GM18873 (cell line): ENCODE measurements around the gene TNFRSF12A.

ENCODE experiments used
- ATAC-seq: cut with Tn5 transposase; IDR thresholded peaks from one replicate; pipeline ENCODE4 v1.9.1; 2021; ENCODE audit warnings: mild to moderate bottlenecking, moderate library complexity, moderate number of reproducible peaks; ENCODE audit not compliant: unreplicated experiment, low FRiP score

TNFRSF12A gene

DNA sequence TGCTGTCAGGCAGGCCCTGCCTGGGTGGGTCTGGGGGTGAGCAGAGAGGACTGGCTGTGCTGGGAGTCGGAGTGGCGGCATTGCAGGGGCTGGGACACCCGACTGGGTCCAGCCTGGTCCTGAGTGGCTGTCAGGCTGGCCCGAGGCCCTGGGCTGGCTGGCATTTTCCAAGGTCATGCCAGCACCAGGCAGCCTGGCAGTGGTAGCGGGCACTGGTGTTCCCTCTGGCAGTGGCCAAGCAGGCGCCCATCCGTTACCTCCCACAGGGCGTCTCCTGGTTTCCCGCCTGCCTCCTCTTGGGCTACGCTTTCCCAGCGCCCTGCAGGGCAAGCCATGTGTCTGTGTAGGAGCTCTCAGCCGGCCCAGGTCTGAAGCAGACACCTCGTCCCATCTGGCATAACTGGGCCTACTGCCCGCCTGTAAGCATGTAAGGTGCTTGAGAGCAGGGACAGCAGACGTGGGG is 34.2 kb upstream of the TNFRSF12A start:
- ATAC-seq, result no peak

DNA sequence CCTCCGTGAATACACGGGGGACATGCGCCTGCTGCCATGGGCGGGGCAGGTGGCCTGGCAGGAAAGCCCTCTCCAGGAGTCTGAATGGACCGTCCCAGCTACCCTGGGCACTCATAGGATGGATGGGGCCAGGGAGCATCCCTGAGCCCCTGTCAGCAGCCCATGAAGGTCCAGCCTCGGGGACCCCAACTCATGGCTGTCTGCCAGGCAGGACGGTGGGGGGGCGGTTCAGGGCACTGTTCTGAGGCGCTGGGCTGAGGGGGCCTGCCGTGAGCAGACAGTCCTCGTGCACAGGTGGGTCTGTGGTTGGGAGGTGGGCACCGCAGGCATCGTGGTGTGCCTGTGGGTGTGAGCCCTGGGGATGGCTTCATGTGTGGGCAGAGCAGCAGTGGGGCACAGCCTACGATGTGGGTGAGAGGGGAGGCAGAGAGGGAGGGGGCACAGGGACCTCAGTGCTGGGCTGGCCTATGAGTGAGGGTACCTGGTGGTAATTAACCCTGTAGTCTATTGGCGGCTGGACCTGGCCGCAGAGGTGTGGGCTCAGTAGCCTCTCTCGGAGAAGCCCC is 33.5 kb upstream of the TNFRSF12A start:
- ATAC-seq, result no peak

DNA sequence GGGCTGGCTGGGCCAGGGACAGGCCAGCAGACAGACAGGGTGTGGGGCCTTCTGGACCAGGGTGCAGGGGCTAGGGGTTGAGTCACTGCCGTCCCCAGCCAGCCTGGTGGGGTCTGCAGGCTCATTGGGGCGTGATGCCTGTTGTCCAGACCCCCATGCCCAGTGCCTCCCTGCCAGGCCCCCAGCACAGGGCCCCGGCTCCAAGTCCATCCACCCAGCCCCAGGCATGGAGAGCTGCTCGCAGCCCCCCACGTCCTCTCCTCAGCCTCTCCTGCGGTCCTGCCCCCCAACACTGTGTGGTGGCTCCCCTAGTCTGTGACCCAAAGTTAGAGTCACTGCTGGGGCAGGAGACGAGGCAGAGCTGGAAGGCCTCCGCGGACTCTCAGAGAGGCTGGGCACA is 32.9 kb upstream of the TNFRSF12A start:
- no peak for ATAC-seq

DNA sequence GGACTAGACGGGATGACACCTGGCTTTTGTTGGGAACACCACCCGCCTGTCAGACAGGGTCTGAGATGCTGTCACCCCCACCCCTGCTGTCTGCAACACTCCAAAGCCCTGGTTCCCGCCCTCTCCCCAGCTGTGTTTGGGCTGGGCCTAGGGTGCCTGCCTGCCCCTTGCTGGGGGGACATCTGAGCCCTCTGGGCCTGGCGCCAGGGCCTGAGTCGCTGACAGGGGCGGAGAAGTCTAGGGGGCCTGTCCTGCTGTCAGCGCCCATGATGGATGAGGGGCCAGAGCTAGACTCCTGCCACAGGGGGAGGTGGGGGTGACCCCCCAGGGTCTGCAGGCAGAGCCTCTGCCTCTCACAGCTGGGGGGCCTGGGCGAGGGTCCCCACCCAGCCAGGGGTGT is 32.3 kb upstream of the TNFRSF12A start:
- ATAC-seq, result no peak

DNA sequence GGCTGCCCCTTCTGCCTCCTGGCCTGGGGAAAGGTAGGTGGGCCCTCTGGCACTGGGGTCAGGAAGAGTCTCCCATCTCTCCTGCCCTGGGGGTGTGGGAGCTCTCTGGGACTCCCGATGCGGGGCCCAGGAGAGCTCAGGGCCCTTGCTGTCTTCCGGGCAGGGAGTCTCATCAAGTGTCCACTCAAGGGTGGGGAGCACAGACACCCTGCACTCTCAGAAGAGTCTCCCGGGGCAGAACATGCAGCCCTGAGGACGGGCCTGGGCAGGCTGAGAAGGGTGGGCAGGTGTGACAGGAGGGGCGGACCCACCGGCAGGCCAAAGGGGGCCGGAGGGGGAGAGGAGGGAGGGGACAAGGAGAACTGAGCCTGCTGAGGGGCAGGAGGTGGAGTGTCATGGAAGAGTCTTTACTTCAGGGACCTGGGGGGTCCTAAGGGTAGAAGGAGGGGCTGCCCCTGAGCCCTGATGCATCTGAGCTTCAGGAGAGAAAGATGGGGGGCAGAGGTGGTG is 31.5 kb upstream of the TNFRSF12A start:
- no peak for ATAC-seq

DNA sequence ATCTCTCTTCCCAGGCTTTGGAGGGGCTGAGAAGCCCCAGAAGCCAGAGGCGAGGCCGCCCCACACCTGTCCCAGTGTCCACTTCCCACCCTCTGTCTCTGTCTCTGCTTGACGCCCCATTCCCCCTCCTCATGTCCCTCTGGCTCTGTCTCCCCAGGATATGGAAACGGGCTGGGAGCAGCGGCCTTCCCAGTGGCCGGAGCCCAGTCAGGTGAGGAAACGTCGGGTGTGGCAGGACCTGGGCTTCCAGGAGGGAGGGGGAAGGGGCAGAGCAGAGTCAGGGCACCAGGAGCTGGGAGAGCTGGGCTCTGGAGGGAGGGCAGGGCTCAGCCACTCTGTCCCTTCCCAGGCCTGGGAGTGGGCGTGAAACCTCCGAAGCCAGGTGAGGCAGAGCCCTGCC is 29.3 kb upstream of the TNFRSF12A start:
- no peak for ATAC-seq

DNA sequence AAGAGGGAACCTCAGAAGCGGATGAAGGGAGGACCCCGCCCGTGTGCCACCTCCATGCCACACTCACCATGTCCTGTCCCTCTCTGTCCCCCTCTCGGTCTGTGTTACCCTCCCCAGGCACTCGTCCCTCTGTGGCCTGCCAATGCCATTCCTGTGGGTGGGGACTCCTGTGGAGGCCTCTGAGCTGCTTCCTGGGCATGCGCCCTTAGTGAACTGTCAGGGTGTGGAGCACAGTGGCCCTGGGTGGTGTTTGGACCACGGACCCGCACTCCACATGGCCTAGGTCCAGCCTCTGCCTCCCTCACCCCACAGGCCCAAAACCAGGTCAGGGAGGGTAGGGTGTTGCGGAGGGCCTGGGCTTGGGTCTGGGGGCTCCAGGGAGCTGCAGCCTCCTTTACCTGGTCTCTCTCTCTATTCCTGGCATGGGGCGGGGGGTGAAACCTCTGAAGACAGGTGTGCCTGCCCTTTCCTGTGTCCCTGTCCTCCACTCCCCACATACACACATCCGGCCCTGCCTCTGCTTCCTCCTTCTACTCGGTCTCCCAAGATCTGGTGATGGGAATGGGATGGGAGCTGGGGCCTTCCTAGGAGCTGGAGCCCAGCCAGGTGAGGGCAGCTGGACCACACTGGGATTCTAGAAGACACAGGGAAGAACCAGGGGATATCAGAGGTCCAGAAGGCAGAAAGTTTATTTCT is 28.5 kb upstream of the TNFRSF12A start:
- ATAC-seq, result no peak

DNA sequence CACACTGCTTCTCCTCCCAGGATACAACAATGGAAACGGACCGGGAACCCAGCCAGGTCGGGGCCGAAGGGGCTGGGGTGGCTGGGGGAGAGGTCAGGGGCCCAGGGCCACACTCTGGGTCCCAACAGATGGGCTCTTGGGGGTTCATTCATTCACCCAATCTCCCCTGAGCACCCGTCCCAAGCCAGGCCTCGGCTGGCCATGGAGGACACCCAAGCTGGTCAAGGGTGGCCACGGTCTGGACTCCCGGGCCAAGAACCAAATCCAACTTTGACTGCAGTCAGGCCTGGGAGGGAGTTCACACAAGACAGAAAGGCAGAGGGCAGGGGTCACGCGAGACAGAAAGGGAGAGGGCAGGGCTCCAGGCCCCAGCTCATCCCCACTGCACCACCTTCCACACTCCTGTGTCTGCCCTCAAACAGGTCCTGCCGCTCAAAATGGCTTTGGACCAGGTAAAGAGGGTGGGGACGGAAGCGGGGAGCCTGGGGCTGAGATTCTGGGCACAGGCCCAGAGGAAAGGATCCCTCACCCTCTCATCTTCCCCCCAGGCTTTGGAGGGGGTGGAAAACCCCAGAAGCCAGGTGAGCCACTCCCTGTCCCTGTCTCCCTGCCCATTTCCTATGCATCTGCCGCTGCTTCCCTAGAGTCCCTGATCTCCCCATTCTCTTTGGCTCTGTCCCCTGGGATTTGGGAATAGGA is 27.6 kb upstream of the TNFRSF12A start:
- no peak for ATAC-seq

DNA sequence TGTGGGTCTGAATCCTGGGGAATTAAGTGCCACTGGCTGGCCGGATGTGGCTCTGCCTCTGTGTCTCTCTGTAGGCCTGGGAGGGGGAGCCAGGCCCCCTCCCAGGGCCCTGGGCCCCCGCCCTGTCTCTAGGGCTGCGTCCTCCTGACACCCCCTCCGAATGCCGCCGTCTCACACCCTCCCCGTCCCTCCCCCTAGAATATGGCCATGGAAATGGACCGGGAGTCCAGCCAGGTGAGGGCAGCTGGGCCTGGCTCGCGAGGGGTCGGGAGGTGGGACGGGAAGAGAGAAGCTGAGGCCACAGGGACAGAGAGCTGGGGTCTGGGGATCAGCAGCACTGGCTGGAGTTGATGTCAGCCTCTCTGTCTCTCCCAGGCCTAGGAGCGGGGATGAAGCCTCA is 23.9 kb upstream of the TNFRSF12A start:
- ATAC-seq, result no peak

DNA sequence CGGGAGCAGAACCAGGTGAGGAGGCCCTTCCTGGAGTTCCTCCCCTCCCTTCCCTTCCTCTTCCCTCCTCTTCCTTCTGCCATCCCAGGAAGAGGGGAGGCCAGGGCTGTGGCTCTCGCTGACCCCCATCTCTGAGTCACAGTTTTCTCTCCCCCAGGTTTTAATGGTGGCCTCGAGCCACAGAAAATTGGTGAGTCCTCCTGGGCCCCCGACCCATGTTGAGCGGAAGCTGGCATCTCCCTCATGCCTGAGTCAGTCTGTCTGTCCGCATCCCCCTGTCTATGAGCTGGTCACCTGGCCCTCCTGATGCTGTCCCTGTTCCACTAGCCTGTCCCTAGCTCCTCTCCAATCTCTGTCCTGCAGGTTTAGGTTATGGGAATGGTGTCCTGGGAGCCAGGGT is 20.2 kb upstream of the TNFRSF12A start:
- ATAC-seq, result no peak

DNA sequence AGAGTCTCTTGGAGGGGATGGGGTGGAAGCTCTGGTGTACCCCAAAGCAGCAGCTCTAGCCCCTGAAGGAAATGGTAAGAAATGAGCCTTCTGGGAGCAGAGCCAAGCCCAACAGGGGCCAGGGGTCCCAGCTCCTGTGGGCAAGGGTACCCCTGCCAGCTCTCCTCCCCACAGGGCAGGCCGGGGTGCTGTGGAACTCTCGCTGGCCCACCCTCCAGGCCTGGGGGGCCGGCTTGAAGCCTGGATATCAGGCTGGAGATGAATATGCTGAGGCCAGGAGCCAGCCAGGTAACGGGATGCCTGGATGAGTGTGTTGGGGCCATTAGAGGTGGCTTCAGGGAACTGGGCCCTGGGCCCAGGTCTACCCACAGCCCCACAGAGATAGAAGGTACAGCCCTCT is 19.6 kb upstream of the TNFRSF12A start:
- no peak for ATAC-seq

DNA sequence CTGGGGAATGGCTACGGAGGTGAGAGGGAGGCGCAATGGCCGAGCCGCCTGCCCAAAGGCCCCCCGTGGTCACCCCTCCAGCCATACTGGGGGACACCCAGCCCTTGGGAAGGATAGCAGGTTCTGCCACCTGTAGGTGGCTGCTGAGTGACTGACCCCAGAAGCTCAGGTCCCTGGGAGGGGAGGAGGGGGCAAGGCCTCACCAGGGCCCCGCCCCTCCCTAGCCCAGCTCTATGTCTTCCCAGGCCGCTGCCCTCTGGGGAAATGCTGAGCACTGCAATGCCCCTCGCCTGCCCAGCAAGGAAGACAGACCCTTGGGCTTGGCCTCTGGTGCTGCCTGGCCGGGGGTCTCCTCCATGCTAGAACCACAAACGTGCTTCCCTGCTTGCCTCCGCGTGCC is 18.9 kb upstream of the TNFRSF12A start:
- no peak for ATAC-seq

DNA sequence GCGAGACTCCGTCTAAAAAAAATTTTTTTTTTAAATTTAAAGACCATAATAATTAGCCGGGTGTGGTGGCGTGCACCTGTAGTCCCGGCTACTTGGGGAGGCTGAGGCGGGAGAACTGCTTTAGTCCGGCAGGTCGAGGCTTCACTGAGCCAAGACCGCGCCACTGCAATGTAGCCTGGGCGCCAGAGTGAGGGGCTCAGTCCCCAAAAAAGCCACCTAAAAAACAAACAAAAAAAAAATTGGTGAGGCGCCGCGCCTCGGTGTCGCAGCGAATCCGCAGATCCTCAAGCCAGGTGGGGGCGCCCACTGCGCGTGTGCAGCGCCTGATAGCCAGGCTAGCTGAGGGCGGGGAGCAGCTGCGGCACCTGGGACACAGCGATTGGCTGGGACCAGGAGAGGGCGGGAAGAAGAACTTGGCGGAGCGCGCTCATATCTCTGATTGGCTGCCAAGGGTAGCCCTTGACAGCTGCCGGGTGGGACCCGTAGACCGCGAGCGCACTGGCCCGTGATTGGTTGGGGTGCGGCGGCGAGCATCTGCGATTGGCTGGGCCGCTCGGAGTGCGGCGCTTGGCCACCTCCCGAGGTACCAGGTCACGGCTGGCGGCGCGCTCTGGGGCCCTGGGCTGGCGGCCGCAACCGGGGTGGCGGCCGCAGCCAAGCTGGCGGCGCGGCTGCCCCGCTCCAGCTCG is 16.4 kb upstream of the TNFRSF12A start:
- ATAC-seq, result peak; percentile 95

DNA sequence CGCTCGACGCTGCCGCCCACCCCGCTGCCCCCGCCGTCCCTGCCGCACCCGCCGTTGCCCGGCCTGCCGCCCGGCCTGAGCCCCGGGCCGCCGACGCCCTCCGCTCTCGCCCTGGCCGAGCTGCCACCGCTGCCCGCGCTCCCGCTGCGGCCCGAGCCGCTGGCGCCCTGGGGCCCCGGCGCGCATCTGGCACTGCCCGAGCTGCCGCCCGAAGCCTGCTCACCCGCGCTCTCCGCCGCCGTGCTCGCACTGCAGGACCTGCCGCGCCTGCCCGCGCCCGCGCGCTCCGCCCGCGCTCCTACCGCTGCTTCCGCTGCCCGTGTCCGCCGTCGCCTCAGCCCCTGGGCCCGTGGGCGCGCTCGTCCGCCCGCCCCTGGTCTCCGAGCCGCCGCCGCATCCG is 15.8 kb upstream of the TNFRSF12A start:
- peak; percentile 1 for ATAC-seq

DNA sequence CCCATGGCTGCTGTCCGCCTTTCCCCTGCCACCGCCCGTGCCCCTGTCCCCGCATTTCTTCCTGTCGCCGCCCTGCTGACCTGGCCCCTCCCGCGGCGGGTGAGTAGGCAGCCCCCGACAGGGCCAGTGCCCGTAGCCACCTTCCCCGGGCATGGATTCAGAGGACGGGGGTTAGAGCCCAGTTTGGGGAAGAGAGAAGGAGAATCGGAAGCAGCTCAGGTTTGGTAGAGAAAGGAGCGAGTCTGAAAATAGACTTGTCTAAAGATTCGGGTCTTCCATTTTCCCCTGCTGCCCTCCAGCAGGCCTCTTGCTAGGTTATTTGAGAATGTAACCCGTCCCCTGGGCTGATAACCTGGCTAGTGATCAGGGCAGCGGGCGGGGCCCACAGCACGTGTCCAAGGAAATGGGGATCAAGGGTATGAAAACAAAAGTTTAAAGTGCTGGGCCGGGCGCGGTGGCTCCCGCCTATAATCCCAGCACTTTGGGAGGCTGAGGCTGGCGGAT is 15.3 kb upstream of the TNFRSF12A start:
- no peak for ATAC-seq

DNA sequence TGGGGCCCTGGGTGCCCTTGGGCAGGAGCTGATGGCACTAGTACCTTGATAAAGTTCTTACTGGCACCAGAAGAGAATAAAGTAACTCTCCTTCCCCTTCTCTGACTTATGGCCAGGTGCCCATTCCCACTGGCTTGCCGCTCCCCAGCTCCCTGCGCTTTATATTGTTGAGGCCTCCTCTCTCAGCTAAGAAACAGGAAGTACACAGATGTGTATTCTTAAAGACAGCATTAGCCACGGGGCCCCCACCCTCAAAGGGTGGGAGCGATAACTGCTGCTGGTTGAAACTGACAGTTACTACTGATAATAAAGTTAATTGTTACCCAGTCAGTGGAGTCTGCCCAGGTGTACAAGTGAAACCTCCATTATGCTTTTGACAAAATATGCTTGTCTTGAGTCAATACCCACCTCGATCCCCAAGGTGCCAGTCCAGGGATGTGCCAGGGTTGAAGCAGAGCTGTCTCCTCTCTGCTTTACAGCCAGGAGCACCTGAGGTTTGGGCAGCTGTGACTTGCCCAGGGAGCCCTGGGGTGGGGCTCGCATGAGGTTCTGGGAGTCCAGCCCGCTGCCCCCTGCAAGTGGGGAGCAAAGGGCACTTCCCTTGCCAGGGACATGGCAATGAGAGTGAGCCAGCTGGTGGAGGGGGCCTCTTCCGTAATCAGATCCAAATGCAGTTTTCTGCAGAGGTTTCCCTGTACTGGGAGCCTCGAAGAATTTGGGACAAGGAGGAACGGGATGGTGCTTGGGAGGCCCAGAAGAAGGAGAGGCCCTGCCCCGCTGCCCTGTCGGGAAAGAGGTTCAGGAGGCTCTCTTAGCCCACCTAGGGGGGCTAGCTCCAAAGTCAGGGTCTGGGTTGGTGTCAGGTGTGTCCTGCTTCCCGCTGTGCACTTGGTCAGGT is 12.9 kb upstream of the TNFRSF12A start:
- no peak for ATAC-seq

DNA sequence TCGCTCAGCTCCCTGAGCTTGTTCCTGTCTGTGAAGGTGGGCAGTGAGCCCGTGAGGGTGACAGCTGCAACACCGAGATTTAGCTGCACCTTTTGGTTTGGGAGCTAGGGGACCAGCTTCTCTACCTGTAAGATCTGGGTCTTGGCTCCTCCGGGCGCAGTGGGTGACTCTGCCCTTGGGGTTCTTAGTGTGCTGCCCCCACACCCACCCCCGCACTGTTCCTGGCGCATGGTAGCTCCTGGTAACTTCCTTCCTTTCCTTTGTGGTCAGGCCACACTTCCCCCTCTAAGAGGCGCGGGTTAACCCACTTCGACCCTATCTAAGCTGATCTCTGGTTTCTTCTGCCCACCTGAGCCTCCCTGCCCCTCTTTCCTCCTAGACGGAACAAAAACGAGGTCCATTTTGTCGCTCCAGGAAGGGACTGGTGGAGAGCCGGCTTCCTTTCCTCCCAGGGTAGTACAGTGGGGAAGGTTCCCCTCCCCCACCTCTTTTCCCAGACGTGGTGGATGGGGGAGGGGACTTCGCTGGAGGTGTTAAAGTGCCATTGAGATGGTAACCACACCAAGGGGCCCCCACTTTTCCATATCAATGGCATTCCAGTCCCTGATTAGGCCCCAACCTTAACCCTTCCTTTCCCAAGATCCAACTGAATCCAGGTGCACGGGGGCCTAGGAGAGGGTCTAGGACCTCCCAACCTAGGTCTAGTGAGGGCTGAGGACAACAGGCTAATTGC is 12.0 kb upstream of the TNFRSF12A start:
- ATAC-seq, result no peak

DNA sequence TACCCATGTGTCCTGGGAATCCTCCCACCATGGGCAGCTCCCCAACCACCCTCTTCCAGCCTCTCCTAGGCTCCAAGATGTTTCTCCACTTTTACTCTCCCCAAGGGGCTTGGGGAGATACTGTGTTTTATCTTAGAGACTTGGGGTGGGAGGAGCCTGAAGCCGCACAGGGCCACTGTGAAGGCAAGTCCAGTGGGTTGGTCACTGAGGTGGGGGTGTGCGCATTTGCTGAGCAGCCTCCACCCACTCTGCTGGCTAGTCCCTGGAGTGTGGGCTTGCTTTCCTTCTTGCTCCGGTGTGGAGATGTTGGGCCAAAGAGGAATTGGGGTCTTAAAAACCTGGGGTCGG is 11.5 kb upstream of the TNFRSF12A start:
- ATAC-seq, result no peak
